H1 (cell line): ENCODE data around the gene KLHL7. TPM values are rescaled to one million over a fixed set of nuclear protein-coding genes. Genes with fewer than 3 reads are reported as not detected.

ENCODE experiments used
- JUND ChIP-seq: IDR thresholded peaks from 2 replicates; pipeline ENCODE4 v1.6.1; 2011; ENCODE audit warnings: mild to moderate bottlenecking, improper control_type of control experiment, low read length
- polyA plus RNA-seq, 7 experiments: library from polyadenylated mRNA; depleted of rRNA in 3 of 7; stranded (reverse) in 5 of 7; unstranded in 2 of 7; fragments of >200 nt in 5 of 7; fragments of 200-250 nt in 2 of 7; gene quantifications; 1 replicate in 5 of 7; 2 replicates in 1 of 7; 4 replicates in 1 of 7; pipeline versions ENCODE4 v1.2.1 to v1.2.3, GENCODE V29; 2011 to 2013; ENCODE audit warnings: missing spikeins in 2 of 7, mixed read lengths in 2 of 7
- total RNA-seq: library from RNA; stranded (reverse); fragmentation: NEBNext Ultra II Directional; extraction: Animal tissue kit (Norgen Biotek cat#: 25700); gene quantifications from 2 replicates; pipeline ENCODE4 v1.2.1, GENCODE V29; 2021
- TF ChIP-seq, protein P1 (sequence below), 3 experiments: IDR thresholded peaks; 1 replicate in 2 of 3; 2 replicates in 1 of 3; pipeline versions ENCODE4 v1.5.1 to v1.6.1; 2011; ENCODE audit warnings: low read length in 3 of 3, mild to moderate bottlenecking in 3 of 3, inconsistent platforms in 2 of 3, low read depth in 1 of 3, moderate library complexity in 1 of 3; ENCODE audit not compliant: insufficient read depth in 1 of 3; ENCODE audit errors: control extremely low read depth in 1 of 3
- TF ChIP-seq, protein P2 (sequence below): IDR thresholded peaks from 2 replicates; pipeline ENCODE4 v1.6.1; 2012; ENCODE audit warnings: inconsistent platforms

The KLHL7 gene
- total and polyA plus RNA-seq, 2 of the 8 experiments (the other 6 are each of a cell fraction or from before 2014, with no cell fraction given) = 65.3 to 115 TPM

GRCh38 chr7:23093111-23093510, 12.5 kb upstream of the KLHL7 start (continued):
- TF ChIP-seq, protein P1, sequence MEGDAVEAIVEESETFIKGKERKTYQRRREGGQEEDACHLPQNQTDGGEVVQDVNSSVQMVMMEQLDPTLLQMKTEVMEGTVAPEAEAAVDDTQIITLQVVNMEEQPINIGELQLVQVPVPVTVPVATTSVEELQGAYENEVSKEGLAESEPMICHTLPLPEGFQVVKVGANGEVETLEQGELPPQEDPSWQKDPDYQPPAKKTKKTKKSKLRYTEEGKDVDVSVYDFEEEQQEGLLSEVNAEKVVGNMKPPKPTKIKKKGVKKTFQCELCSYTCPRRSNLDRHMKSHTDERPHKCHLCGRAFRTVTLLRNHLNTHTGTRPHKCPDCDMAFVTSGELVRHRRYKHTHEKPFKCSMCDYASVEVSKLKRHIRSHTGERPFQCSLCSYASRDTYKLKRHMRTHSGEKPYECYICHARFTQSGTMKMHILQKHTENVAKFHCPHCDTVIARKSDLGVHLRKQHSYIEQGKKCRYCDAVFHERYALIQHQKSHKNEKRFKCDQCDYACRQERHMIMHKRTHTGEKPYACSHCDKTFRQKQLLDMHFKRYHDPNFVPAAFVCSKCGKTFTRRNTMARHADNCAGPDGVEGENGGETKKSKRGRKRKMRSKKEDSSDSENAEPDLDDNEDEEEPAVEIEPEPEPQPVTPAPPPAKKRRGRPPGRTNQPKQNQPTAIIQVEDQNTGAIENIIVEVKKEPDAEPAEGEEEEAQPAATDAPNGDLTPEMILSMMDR (IDR thresholded peaks at IDR 0.05; ENCODE audit: control extremely low read depth in 1 of 3, insufficient read depth in 1 of 3, low read depth in 1 of 3, low read length in 3 of 3) = no peak
- TF ChIP-seq JUND = no peak
- TF ChIP-seq, protein P2, sequence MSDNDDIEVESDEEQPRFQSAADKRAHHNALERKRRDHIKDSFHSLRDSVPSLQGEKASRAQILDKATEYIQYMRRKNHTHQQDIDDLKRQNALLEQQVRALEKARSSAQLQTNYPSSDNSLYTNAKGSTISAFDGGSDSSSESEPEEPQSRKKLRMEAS = no peak
